ENCODE data around the gene HOTAIR.
A peak's percentile ranks its signal among the peaks of the same experiment; 100 is the strongest.

The HOTAIR gene

GRCh38 chr12:53958128-53958527, 16.6 kb downstream of the HOTAIR start:
- Mint-ChIP-seq H3K4me3 (no peak overlapping the region), H3K27me3 (peaks cover 91% of the 10 kb centered on the region), H3K27ac (ENCODE audit: low read depth) (no peak overlapping the region), H3K4me1 (peaks cover 28% of the 10 kb centered on the region), H3K36me3 (ENCODE audit: insufficient read depth) (peaks cover 24% of the 10 kb centered on the region), H3K9me3 (no peaks in the 10 kb centered on the region)
- DNase-seq (ENCODE audit: low spot score in 2 of 2), result no peak
- ATAC-seq (replicated peaks; ENCODE audit: extremely low read depth, poor library complexity, severe bottlenecking), result no peak

GRCh38 chr12:53956914-53957536, 17.7 kb downstream of the HOTAIR start:
- Mint-ChIP-seq H3K4me1 (peaks cover 32% of the 10 kb centered on the region), H3K9me3 (no peaks in the 10 kb centered on the region), H3K4me3 (peak overlapping the region; percentile 20), H3K27me3 (peaks cover 91% of the 10 kb centered on the region), H3K36me3 (ENCODE audit: insufficient read depth) (peaks cover 32% of the 10 kb centered on the region), H3K27ac (ENCODE audit: low read depth) (no peak overlapping the region)
- ATAC-seq (replicated peaks; ENCODE audit: extremely low read depth, poor library complexity, severe bottlenecking) (no peak), DNase-seq (ENCODE audit: low spot score in 2 of 2) (no peak)

- Mint-ChIP-seq H3K9me3 (no peaks in the 10 kb centered on the region), H3K27ac (ENCODE audit: low read depth) (no peak overlapping the region), H3K36me3 (ENCODE audit: insufficient read depth) (peaks cover 34% of the 10 kb centered on the region), H3K4me1 (peaks cover 37% of the 10 kb centered on the region), H3K27me3 (peaks cover 91% of the 10 kb centered on the region), H3K4me3 (peak overlapping the region; percentile 20)
- ATAC-seq (replicated peaks; ENCODE audit: extremely low read depth, poor library complexity, severe bottlenecking) (peak; percentile 24), DNase-seq (ENCODE audit: low spot score in 2 of 2) (no peak)
These were observed 18.4 kb downstream of the HOTAIR start for GRCh38 chr12:53956251-53956887.

GRCh38 chr12:53955776-53956250, 18.9 kb downstream of the HOTAIR start:
- ATAC-seq (replicated peaks; ENCODE audit: extremely low read depth, poor library complexity, severe bottlenecking) (no peak), DNase-seq (ENCODE audit: low spot score in 2 of 2) (no peak)
- Mint-ChIP-seq H3K9me3 (no peaks in the 10 kb centered on the region), H3K4me3 (peak overlapping the region; percentile 20), H3K36me3 (ENCODE audit: insufficient read depth) (peaks cover 37% of the 10 kb centered on the region), H3K27me3 (peaks cover 95% of the 10 kb centered on the region), H3K27ac (ENCODE audit: low read depth) (no peak overlapping the region), H3K4me1 (peaks cover 41% of the 10 kb centered on the region)

GRCh38 chr12:53955036-53955775, 19.5 kb downstream of the HOTAIR start:
- Mint-ChIP-seq H3K36me3 (ENCODE audit: insufficient read depth) (peaks cover 39% of the 10 kb centered on the region), H3K27me3 (peaks cover 95% of the 10 kb centered on the region), H3K4me1 (peaks cover 36% of the 10 kb centered on the region), H3K9me3 (no peaks in the 10 kb centered on the region), H3K27ac (ENCODE audit: low read depth) (no peak overlapping the region), H3K4me3 (peak overlapping the region; percentile 16)
- DNase-seq (ENCODE audit: low spot score in 2 of 2) (no peak), ATAC-seq (replicated peaks; ENCODE audit: extremely low read depth, poor library complexity, severe bottlenecking) (no peak)

GRCh38 chr12:53954694-53955035, 20.1 kb downstream of the HOTAIR start, which contains the start of gene HOXC12:
HOXC12 (plus strand) TSS chr12:53954903; CDS start chr12:53954930, 27 bp downstream.
- ATAC-seq (replicated peaks; ENCODE audit: extremely low read depth, poor library complexity, severe bottlenecking) (no peak), DNase-seq (ENCODE audit: low spot score in 2 of 2) (no peak)
- peaks cover 95% of the 10 kb centered on the region for H3K27me3 Mint-ChIP-seq
- no peaks in the 10 kb centered on the region for H3K9me3 Mint-ChIP-seq
- peaks cover 31% of the 10 kb centered on the region for H3K4me1 Mint-ChIP-seq
- peak within 1 kb of the TSS; percentile 58 for H3K27ac Mint-ChIP-seq (ENCODE audit: low read depth)
- peaks cover 37% of the 10 kb centered on the region for H3K36me3 Mint-ChIP-seq (ENCODE audit: insufficient read depth)
- H3K4me3 Mint-ChIP-seq, result peak within 1 kb of the TSS; percentile 16

GRCh38 chr12:53953831-53954693, 20.7 kb downstream of the HOTAIR start:
- Mint-ChIP-seq H3K36me3 (ENCODE audit: insufficient read depth) (peaks cover 37% of the 10 kb centered on the region), H3K27ac (ENCODE audit: low read depth) (peak overlapping the region; percentile 58), H3K27me3 (peaks cover 95% of the 10 kb centered on the region), H3K4me1 (peaks cover 31% of the 10 kb centered on the region), H3K9me3 (no peaks in the 10 kb centered on the region), H3K4me3 (peak overlapping the region; percentile 16)
- DNase-seq (ENCODE audit: low spot score in 2 of 2), result no peak
- no peak for ATAC-seq (replicated peaks; ENCODE audit: extremely low read depth, poor library complexity, severe bottlenecking)

- ATAC-seq (replicated peaks; ENCODE audit: extremely low read depth, poor library complexity, severe bottlenecking), result no peak
- Mint-ChIP-seq H3K27ac (ENCODE audit: low read depth) (peak overlapping the region; percentile 58), H3K36me3 (ENCODE audit: insufficient read depth) (peaks cover 37% of the 10 kb centered on the region), H3K4me3 (peak overlapping the region; percentile 16), H3K4me1 (peaks cover 31% of the 10 kb centered on the region), H3K9me3 (no peaks in the 10 kb centered on the region), H3K27me3 (peaks cover 95% of the 10 kb centered on the region)
- no peak for DNase-seq (ENCODE audit: low spot score in 2 of 2)
These were observed 21.7 kb downstream of the HOTAIR start for GRCh38 chr12:53952871-53953734.

GRCh38 chr12:53952335-53952694, 22.4 kb downstream of the HOTAIR start:
- Mint-ChIP-seq H3K27ac (ENCODE audit: low read depth) (peak overlapping the region; percentile 83), H3K9me3 (no peaks in the 10 kb centered on the region), H3K4me1 (peaks cover 31% of the 10 kb centered on the region), H3K27me3 (peaks cover 95% of the 10 kb centered on the region), H3K4me3 (peak overlapping the region; percentile 16), H3K36me3 (ENCODE audit: insufficient read depth) (peaks cover 37% of the 10 kb centered on the region)
- no peak for DNase-seq (ENCODE audit: low spot score in 2 of 2)
- no peak for ATAC-seq (replicated peaks; ENCODE audit: extremely low read depth, poor library complexity, severe bottlenecking)

- peak overlapping the region; percentile 83 for H3K27ac Mint-ChIP-seq (ENCODE audit: low read depth)
These were observed 23.0 kb downstream of the HOTAIR start for GRCh38 chr12:53951577-53952334.

More at GRCh38 chr12:53951577-53952334, 23.0 kb downstream of the HOTAIR start:
- Mint-ChIP-seq H3K36me3 (ENCODE audit: insufficient read depth) (peaks cover 37% of the 10 kb centered on the region), H3K9me3 (no peaks in the 10 kb centered on the region), H3K27me3 (peaks cover 95% of the 10 kb centered on the region), H3K4me3 (peak overlapping the region; percentile 16), H3K4me1 (peaks cover 26% of the 10 kb centered on the region)
- ATAC-seq (replicated peaks; ENCODE audit: extremely low read depth, poor library complexity, severe bottlenecking) (no peak), DNase-seq (ENCODE audit: low spot score in 2 of 2) (no peak)
